ENCODE results near the gene SPNS2. TPM values are rescaled to one million over a fixed set of nuclear protein-coding genes. Genes with fewer than 3 reads are reported as not detected.

Gene SPNS2
- total and polyA plus RNA-seq, 10 of the 15 experiments (the other 5 are each of a cell fraction or from before 2014, with no cell fraction given): 0.04 to 1.1 (median 0.23) TPM; not detected in 2

DNA sequence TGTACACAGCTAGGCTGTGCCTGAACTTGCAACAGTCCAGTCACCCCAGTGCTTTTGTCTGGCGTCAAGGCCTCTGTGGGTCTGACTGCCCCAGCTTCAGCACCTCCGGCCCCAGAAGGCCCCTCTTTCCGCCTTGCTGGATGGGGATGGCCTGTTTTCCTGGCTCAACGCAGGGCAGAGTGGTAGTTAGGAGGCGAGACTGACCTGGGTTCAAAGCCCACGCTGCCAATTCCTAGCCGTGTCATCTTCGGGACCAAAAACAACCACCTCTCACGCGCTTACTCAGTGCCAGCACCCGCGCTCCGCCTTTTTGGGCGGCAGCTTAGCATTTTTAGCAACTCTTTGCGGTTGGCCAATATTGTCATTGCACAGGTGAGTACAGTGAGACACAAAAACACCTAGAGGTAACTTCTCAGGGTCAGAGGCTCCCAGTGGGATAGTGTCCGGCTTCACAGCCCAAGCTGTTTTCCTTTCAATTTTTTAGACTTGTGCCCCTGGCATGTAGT is 51.9 kb downstream of the SPNS2 start (continued):
- TF ChIP-seq SUPT20H (IDR thresholded peaks at IDR 0.05; ENCODE audit: borderline replicate concordance, control insufficient read depth, low read depth, low read length) (no peak), POLR2AphosphoS2 (IDR thresholded peaks at IDR 0.05; ENCODE audit: low read depth, low read length) (no peak), SREBF1 (IDR thresholded peaks at IDR 0.05; ENCODE audit: low read length) (no peak)
- TF ChIP-seq, protein P1, sequence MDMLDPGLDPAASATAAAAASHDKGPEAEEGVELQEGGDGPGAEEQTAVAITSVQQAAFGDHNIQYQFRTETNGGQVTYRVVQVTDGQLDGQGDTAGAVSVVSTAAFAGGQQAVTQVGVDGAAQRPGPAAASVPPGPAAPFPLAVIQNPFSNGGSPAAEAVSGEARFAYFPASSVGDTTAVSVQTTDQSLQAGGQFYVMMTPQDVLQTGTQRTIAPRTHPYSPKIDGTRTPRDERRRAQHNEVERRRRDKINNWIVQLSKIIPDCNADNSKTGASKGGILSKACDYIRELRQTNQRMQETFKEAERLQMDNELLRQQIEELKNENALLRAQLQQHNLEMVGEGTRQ (IDR thresholded peaks at IDR 0.05; ENCODE audit: borderline replicate concordance, low read depth, low read length): no peak

DNA sequence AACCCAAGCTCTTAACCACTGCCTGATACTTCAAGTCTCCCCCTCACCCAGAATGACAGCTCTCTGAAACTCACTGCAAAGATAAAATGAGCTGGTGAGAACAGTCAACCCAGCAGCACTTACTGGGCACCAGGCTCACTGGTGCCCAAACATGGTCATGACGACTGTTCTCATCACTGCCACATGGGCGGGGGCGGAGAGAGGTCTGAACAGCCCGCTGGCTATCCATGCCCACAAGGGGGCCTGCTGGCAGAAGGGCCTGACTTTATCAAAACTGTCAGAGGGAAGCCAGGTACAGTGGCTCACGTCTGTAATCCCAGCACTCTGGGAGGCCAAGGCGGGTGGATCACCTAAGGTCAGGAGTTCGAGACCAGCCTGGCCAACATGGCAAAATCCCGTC is 52.5 kb downstream of the SPNS2 start:
- FAIRE-seq (no peak), ATAC-seq (no peak), DNase-seq (ENCODE audit: low read depth, low spot score) (no peak)
- Histone ChIP-seq H3K79me2 (ENCODE audit: control insufficient read depth, insufficient read depth, low read length) (peaks cover 27% of the 10 kb centered on the region), H3K4me3 (no peak overlapping the region), H3K27me3 (replicated peaks in 1 of 2; ENCODE audit: control insufficient read depth in 2 of 2, insufficient read depth in 2 of 2, low read length in 1 of 2) (no peaks in the 10 kb centered on the region), H3K27ac (ENCODE audit: control insufficient read depth, insufficient read depth) (no peak overlapping the region), H3K4me1 (ENCODE audit: control insufficient read depth, insufficient read depth, low read length) (peaks cover 13% of the 10 kb centered on the region), H3K4me2 (ENCODE audit: control insufficient read depth, insufficient read depth) (no peak overlapping the region), H3K9me3 (replicated peaks; ENCODE audit: control insufficient read depth, insufficient read depth, low read length) (no peaks in the 10 kb centered on the region), H3K36me3 (ENCODE audit: control insufficient read depth in 2 of 2, insufficient read depth in 2 of 2, low read length in 1 of 2) (peaks cover 34 to 36% of the 10 kb centered on the region in 2 experiments), H2AFZ (ENCODE audit: control insufficient read depth, low read depth, low read length) (no peak overlapping the region), H3K9ac (ENCODE audit: control insufficient read depth, insufficient read depth, low read length) (no peak overlapping the region), H4K20me1 (ENCODE audit: control insufficient read depth, insufficient read depth) (no peaks in the 10 kb centered on the region; the same call in none of the 2 replicates)
- no TSS peak for BruUV-seq (replicated peaks)
- POLR2A ChIA-PET: no interaction called here
- TF ChIP-seq, protein P2, sequence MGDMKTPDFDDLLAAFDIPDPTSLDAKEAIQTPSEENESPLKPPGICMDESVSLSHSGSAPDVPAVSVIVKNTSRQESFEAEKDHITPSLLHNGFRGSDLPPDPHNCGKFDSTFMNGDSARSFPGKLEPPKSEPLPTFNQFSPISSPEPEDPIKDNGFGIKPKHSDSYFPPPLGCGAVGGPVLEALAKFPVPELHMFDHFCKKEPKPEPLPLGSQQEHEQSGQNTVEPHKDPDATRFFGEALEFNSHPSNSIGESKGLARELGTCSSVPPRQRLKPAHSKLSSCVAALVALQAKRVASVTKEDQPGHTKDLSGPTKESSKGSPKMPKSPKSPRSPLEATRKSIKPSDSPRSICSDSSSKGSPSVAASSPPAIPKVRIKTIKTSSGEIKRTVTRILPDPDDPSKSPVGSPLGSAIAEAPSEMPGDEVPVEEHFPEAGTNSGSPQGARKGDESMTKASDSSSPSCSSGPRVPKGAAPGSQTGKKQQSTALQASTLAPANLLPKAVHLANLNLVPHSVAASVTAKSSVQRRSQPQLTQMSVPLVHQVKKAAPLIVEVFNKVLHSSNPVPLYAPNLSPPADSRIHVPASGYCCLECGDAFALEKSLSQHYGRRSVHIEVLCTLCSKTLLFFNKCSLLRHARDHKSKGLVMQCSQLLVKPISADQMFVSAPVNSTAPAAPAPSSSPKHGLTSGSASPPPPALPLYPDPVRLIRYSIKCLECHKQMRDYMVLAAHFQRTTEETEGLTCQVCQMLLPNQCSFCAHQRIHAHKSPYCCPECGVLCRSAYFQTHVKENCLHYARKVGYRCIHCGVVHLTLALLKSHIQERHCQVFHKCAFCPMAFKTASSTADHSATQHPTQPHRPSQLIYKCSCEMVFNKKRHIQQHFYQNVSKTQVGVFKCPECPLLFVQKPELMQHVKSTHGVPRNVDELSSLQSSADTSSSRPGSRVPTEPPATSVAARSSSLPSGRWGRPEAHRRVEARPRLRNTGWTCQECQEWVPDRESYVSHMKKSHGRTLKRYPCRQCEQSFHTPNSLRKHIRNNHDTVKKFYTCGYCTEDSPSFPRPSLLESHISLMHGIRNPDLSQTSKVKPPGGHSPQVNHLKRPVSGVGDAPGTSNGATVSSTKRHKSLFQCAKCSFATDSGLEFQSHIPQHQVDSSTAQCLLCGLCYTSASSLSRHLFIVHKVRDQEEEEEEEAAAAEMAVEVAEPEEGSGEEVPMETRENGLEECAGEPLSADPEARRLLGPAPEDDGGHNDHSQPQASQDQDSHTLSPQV (IDR thresholded peaks at IDR 0.05): no peak
- peak; percentile 28 to 64; a peak in 1 of 4 replicates for TF ChIP-seq SRF (IDR thresholded peaks at IDR 0.05; ENCODE audit: low read depth in 2 of 2, low read length in 2 of 2)
- intact Hi-C loops (cut with micrococcal nuclease; ENCODE audit: unreplicated experiment): no loop called here
- SMC1A ChIA-PET (ENCODE audit: uncharacterized antibody, unreplicated experiment): interaction anchor here (0.7 kb wide), 1 partner anchor 146 kb away, joined by 4 read pairs; no protein-coding TSS in a partner anchor
- RAD21 ChIA-PET (ENCODE audit: unreplicated experiment): no interaction called here
- WGBS (ENCODE audit: insufficient coverage, insufficient replicate concordance, low lambda C conversion rate, missing lambda C conversion rate): 89% methylated on average over 8 of the region's 8 CpGs
- in situ Hi-C loops (cut with MboI): no loop called here
- CTCF ChIA-PET: interaction anchor here (1.2 to 1.6 kb wide), 2 partner anchors 12 to 16 kb away, joined by 3 to 7 read pairs; no protein-coding TSS in a partner anchor
